IgD-negative memory B cell (primary cell): ENCODE results near the gene CDK3. TPM values are rescaled to one million over a fixed set of nuclear protein-coding genes. Genes with fewer than 3 reads are reported as not detected.

Experiments used
- H3K27ac Mint-ChIP-seq, 3 donors: one replicate each; pipeline ENCODE4 v1.8.0; 2020 to 2022; ENCODE audit warnings: mild to moderate bottlenecking in 3 of 3, mixed read lengths in 3 of 3, moderate library complexity in 1 of 3
- H3K27me3 Mint-ChIP-seq: one replicate; pipeline ENCODE4 v1.8.0; 2021; ENCODE audit warnings: mixed read lengths
- H3K36me3 Mint-ChIP-seq: one replicate; pipeline ENCODE4 v1.8.0; 2020; ENCODE audit warnings: mild to moderate bottlenecking, mixed read lengths
- H3K4me1 Mint-ChIP-seq, 3 donors: one replicate each; pipeline ENCODE4 v1.8.0; 2020 to 2022; ENCODE audit warnings: mixed read lengths in 3 of 3, mild to moderate bottlenecking in 1 of 3
- H3K4me3 Mint-ChIP-seq, 4 donors: one replicate each; pipeline ENCODE4 v1.8.0; 2020 to 2022; ENCODE audit warnings: mild to moderate bottlenecking in 4 of 4, mixed read lengths in 4 of 4, moderate library complexity in 3 of 4
- H3K9me3 Mint-ChIP-seq, 3 donors: one replicate each; pipeline ENCODE4 v1.8.0; 2020 to 2021; ENCODE audit warnings: mixed read lengths in 3 of 3, mild to moderate bottlenecking in 1 of 3
- polyA plus RNA-seq: library from polyadenylated mRNA; unstranded; fragments of 300-500 nt; fragmentation: Illumina TruSeq; gene quantifications from one replicate; pipeline ENCODE4 v1.2.3, GENCODE V29; 2021

Gene CDK3
- polyA plus RNA-seq, 1 donor from 2014 or later = 0.71 TPM

DNA sequence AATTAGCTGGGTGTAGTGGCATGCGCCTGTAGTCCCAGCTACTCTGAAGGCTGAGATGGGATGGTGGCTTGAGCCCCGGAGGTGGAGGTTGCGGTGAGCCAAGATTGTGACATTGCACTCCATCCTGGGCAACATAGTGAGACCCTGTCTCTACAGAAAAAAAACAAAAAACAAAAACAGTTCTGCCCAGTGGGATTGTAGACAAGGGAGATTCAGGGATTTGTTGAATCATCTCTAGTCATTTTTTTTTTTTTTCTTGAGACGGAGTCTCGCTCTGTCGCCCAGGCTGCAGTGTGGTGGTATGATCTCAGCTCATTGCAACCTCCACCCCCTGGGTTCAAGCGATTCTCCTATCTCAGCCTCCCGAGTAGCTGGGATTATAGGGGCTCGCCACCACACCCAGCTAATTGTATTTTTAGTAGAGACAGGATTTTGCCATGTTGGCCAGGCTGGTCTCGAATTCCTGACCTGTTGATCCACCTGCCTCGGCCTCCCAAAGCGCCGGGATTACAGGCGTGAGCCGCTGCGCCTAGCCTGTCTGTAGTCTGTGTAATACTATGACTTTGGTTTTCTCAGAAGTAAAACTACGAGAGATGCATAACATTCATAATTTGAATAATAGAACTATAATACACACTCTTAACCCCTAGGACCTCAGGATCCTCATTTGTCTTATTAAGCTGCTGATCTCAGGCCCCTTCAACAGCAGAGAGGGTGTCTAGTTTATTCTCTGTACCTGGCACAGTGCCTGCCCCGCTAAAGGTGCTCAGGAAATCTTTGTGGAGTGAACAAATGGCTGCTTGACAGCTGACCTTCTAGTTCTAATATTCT lies 20.3 kb upstream of the CDK3 start:
- peak overlapping the region; percentile 97 to 100 (median 99) for H3K4me3 Mint-ChIP-seq
- peaks cover 12 to 30% (median 22%) of the 10 kb centered on the region in 3 donors for H3K4me1 Mint-ChIP-seq

DNA sequence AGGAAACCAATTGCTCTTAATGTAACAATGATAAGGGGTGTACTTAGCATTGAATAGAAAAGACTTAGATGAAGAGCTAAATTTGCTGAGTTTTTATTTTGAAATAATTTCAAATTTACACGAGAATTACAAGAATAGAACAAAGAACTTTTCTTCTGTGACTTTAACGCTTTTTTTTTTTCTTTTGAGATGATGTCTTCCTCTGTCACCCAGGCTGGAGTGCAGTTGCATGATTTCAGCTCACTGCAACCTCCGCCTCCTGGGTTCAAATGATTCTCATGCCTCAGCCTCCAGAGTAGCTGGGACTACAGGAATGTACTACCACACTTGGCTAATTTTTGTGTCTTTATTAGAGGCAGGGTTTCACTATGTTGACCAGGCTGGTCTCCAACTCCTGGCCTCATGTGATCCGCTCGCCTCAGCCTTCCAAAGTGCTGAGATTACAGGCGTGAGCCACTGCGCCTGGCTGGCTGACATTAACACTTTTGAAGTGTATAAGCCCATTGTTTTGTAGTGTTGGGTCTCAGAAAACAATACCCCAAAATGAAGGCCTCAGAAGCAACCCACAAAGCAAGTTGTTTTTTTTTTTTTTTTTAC lies 19.5 kb upstream of the CDK3 start:
- Mint-ChIP-seq H3K4me1 (peaks cover 11 to 26% (median 18%) of the 10 kb centered on the region in 3 donors), H3K9me3 (no peaks in the 10 kb centered on the region), H3K27ac (peak overlapping the region in 2 of 3 donors; percentile 53 to 98), H3K4me3 (peak overlapping the region; percentile 97 to 100 (median 99)), H3K36me3 (peaks cover 8% of the 10 kb centered on the region), H3K27me3 (no peaks in the 10 kb centered on the region)

More for the DNA sequence above, 20.3 kb upstream of the CDK3 start:
- Mint-ChIP-seq H3K27ac (peak overlapping the region; percentile 98 to 100 (median 99)), H3K36me3 (peaks cover 8% of the 10 kb centered on the region), H3K27me3 (no peaks in the 10 kb centered on the region), H3K9me3 (no peaks in the 10 kb centered on the region)

DNA sequence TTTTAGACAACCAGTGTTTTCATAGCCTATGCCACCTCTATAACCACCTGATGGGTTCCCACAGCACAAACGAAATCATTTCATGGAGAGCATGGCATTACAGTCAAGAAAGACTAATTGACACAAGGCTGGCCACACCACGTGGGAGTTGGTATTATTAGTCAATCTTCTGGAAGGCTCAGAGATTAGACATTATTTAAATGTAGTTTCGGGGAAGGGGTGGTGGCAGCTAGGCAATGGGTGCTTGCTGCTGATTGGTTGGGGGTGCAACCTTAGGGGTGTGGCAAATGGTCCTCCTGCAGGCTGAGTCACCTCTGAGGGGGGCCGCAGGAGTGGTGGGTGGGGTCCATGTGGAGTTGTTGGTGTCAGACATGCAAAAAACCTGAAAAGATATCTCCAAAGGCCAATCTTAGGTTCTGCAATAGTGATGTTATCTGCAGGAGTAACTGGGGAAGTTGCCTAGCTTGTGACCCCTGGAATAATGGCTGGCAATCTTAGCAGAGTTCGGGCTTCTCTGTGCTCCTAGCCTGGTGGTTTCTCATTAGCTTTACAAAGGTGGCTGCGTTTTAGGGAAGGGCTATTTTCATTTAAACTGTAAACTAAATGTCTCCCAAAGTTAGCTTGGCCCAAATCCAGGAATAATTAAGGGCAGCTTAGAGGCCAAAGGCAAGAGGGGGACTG lies 17.0 kb upstream of the CDK3 start:
- Mint-ChIP-seq H3K4me1 (peaks cover 6 to 16% (median 7%) of the 10 kb centered on the region in 3 donors), H3K4me3 (peak overlapping the region in 1 of 4 donors; percentile 52), H3K27me3 (no peaks in the 10 kb centered on the region), H3K9me3 (no peaks in the 10 kb centered on the region), H3K27ac (peak overlapping the region in 1 of 3 donors; percentile 17), H3K36me3 (peaks cover 6% of the 10 kb centered on the region)

DNA sequence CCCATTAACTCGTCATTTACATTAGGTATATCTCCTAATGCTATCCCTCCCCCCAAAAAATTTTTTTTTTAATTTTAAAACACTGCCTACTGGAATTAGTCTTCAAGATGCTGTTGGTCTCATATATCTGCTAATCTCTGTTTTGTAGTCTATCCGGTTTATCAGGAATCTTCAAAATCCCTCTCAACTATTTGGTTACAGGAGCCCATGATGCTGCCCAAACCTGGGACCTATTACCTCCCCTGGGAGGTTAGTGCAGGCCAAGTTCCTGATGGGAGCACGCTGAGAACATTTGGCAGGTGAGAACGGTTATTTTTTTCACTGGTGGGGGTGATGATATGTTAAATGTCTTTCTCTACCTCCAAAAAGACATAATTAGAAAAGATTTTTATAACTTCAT lies 14.7 kb upstream of the CDK3 start:
- no peaks in the 10 kb centered on the region for H3K9me3 Mint-ChIP-seq
- no peak overlapping the region for H3K4me3 Mint-ChIP-seq
- H3K36me3 Mint-ChIP-seq = peaks cover 9% of the 10 kb centered on the region
- peaks cover 0 to 7% (median 0%) of the 10 kb centered on the region in 3 donors for H3K4me1 Mint-ChIP-seq
- H3K27me3 Mint-ChIP-seq = no peaks in the 10 kb centered on the region
- no peak overlapping the region for H3K27ac Mint-ChIP-seq

DNA sequence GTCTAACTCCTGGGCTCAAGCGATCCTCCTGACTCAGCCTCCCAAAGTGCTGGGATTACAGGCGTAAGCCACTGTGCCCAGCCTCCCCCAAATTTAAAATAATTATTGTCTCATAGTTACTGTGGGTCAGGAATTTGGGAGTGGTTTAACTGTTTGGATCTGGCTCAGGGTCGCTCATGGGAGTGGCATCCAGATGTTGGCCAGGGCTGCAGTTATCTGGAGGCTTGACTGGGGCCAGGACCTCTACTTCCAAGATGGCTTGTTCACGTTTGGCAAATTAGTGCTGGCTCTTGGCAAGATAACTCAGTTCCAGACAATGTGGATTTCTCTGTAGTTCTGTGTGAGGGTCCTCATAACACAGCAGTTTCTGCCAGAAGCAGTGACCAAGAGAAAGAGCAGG lies 13.6 kb upstream of the CDK3 start:
- peaks cover 0 to 9% (median 3%) of the 10 kb centered on the region in 3 donors for H3K4me1 Mint-ChIP-seq
- H3K9me3 Mint-ChIP-seq = no peaks in the 10 kb centered on the region
- no peaks in the 10 kb centered on the region for H3K27me3 Mint-ChIP-seq
- peak overlapping the region in 1 of 3 donors; percentile 73 for H3K27ac Mint-ChIP-seq
- peaks cover 9% of the 10 kb centered on the region for H3K36me3 Mint-ChIP-seq
- H3K4me3 Mint-ChIP-seq = no peak overlapping the region

DNA sequence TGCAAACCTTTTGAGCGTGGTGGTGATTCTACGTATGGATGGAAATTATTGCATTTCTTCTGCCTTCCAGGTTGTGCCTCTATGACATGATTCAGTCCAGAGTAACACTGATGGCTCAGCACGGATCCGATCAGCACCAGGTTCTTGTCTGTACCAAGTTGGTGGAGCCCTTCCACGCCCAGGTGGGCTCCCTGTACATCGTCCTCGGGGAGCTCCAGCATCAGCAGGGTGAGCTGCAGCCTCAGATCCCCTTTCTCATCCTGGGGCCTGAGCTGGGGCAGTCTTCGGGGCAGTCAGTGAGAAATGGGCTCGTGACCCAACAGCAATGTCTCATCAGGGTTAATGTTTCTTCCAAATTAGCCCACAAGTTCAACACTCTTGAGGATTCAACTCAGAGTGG lies 9.3 kb upstream of the CDK3 start:
- H3K9me3 Mint-ChIP-seq = no peaks in the 10 kb centered on the region
- no peak overlapping the region for H3K4me3 Mint-ChIP-seq
- peaks cover 8% of the 10 kb centered on the region for H3K36me3 Mint-ChIP-seq
- H3K27me3 Mint-ChIP-seq = no peaks in the 10 kb centered on the region
- peak overlapping the region in 1 of 3 donors; percentile 46 for H3K27ac Mint-ChIP-seq
- H3K4me1 Mint-ChIP-seq = peaks cover 0 to 8% (median 5%) of the 10 kb centered on the region in 3 donors

DNA sequence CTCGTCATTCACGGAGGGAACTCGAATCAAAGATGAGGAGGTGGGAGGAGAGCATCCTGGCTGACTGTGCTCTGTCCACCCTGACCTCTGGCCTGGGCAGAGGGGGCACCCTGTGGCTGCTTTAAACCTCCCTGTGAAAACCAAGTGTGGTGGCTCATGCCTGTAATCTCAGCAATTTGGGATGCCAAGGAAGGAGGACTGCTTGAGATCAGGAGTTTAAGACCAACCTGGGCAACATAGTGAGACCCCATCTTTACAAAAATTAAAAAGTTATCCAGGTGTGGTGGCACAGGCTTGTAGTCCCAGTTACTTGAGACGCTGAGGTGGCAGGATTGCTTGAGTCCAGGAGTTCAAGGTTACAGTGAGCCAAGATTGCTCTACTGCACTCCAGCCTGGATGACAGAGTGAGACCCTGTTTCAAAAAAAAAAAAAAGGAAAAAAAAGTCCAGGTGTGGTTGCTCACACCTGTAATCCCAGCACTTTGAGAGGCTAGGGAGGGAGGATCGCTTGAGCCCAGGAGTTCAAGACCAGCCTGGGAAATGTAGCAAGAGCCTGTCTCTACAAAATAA lies 5.8 kb upstream of the CDK3 start:
- Mint-ChIP-seq H3K4me3 (no peak overlapping the region), H3K27me3 (no peaks in the 10 kb centered on the region), H3K4me1 (peaks cover 6 to 17% (median 16%) of the 10 kb centered on the region in 3 donors), H3K36me3 (peaks cover 8% of the 10 kb centered on the region), H3K9me3 (no peaks in the 10 kb centered on the region), H3K27ac (peak overlapping the region in 2 of 3 donors; percentile 39 to 81)

DNA sequence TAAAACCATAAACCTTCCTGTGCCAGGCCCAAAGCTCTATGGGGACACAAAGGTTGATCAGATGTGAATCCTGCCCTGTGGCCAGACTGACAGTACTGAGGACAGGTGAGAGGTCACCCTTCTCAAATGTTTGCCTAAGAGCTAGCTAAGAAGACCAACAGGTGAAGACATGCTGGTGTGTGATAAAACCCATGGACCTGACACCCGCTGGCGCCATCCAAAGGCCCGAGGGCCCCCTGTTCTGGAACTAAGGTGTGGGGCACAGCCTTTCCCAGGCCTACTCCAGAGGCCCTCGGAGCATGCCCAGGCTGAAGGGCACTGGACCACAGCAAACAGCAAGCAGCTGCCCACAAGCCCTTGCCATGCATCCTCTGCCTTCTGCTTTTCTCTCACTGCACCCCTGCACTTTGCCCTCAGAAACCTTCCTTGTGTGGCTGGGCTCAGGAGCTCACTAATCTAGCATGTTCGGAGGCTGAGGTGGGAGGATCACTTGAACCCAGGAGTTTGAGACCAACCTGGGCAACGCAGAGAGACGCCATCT lies 5.2 kb upstream of the CDK3 start:
- Mint-ChIP-seq H3K9me3 (no peaks in the 10 kb centered on the region), H3K27ac (no peak overlapping the region), H3K4me1 (peaks cover 6 to 17% (median 16%) of the 10 kb centered on the region in 3 donors), H3K27me3 (no peaks in the 10 kb centered on the region), H3K4me3 (no peak overlapping the region), H3K36me3 (peaks cover 5% of the 10 kb centered on the region)

DNA sequence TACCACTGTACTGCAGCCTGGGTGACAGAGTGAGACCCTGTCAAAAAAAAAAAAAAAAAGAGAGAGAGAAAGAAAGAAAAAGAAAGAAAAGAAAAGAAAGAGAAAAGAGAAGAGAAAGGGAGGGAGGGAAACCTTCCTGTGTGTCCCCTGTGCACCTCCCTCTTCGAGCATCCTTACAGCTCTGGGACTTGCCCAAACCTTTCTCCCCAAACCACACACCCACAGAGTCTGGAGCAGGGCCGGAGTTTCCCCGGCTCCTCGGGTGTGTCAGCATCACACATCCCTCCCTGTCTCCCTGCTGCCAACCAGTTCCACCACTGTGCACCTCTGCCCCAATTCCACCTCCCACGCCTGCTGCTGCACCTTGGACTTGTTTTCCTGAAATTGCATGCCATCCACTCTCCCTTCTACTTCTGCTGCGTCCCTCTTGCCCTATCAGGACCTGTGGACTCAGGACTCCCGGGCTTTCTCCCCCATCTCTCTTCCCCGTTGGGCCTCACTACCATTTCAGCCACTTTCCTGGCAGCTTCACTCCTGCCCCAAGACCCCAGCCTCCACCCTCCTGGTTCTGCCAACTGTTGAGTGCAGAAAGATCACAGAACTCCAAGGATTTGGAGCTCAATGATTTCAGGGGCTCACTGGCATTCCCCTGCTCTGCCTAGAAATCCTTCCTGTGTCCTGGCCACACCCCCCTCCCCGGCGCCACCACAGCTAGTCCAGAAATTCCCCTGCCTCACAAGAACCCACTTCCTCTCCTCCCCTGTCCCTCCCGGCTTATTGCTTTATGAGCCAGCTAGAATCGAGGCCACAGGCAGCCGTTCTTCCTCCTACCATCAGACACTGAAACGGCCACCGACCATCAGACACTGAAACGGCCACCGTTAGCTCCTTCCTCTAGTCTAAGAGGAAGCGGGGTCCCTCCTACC lies 3.7 kb upstream of the CDK3 start:
- H3K36me3 Mint-ChIP-seq = peaks cover 5% of the 10 kb centered on the region
- peak overlapping the region; percentile 16 to 92 (median 86) for H3K27ac Mint-ChIP-seq
- peaks cover 6 to 13% (median 13%) of the 10 kb centered on the region in 3 donors for H3K4me1 Mint-ChIP-seq
- no peaks in the 10 kb centered on the region for H3K27me3 Mint-ChIP-seq
- no peaks in the 10 kb centered on the region for H3K9me3 Mint-ChIP-seq
- H3K4me3 Mint-ChIP-seq = peak overlapping the region in 3 of 4 donors; percentile 30 to 84 (median 35)

DNA sequence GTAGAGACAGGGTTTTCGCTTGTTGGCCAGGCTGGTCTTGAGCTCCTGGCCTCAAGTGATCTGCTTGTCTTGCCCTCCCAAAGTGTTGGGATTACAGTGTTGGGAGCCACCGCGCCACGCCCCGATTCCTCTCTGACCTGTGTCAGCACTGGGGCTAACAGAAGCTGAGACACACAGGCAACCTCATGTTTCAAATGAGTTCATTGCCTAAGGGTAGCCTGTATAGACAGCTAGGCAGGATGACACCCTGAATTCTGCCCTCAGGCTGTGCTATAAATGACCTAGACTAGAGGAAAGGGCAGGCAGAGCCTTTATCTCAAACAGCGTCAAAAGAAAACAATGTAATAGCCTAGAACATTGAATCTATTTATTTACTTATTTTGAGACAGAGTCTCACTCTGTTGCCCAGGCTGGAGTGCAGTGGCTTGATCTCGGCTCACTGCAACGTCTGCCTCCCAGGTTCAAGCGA lies 2.3 kb upstream of the CDK3 start:
- Mint-ChIP-seq H3K9me3 (no peaks in the 10 kb centered on the region), H3K4me1 (peaks cover 6 to 11% (median 9%) of the 10 kb centered on the region in 3 donors), H3K36me3 (peaks cover 2% of the 10 kb centered on the region), H3K4me3 (no peak overlapping the region), H3K27ac (no peak overlapping the region), H3K27me3 (no peaks in the 10 kb centered on the region)

DNA sequence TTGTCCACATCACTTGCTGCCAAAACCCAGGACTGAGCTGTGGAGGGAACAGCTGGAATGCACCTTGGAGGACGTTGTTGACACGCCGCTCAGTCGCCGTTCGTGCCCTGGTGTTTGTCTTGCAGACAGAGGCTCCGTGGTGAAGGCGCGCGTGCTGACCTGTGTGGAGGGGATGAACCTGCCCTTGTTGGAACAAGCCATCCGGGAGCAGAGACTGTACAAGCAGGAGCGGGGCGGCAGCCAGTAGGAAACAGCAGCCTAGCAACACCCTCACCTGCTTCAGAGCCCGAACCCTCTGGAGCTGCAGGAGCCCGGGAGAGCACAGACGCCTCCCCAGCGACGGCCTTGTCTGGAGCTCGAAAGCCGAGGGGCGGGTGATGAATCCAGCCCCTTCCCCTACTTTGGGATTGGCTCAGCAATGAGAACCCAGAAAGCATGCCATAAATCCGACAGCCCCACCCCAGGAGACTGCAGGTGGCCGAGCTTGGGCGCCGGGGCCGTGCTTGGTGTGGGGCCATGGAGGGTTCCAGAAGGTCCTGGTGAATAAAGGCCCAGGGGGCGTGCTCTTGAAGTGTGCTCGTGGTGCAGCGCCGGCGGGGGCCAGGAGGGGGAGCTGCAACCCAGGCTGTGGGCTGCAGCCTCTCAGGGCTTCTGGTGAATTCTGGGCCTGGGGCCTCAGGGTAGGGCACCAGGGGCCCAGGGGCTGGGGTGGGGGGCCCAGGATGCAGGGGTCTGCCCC lies 470 bp upstream of the CDK3 start:
- no peaks in the 10 kb centered on the region for H3K27me3 Mint-ChIP-seq
- no peaks in the 10 kb centered on the region for H3K9me3 Mint-ChIP-seq
- peaks cover 4% of the 10 kb centered on the region for H3K36me3 Mint-ChIP-seq
- peaks cover 6 to 11% (median 9%) of the 10 kb centered on the region in 3 donors for H3K4me1 Mint-ChIP-seq
- no peak overlapping the region for H3K27ac Mint-ChIP-seq
- no peak overlapping the region for H3K4me3 Mint-ChIP-seq

DNA sequence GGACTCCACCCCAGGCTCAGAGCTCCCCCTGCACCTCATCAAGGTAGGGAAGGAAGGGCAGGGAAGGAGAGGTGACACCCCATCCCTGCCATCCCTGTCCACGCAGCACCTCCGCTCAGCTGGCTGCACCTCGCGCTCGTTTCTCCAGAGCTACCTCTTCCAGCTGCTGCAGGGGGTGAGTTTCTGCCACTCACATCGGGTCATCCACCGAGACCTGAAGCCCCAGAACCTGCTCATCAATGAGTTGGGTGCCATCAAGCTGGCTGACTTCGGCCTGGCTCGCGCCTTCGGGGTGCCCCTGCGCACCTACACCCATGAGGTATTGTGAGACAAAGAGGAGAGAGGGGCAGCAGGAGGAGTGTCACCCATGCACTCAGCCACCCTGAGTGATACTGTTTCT lies 1.4 kb downstream of the CDK3 start:
- peaks cover 2% of the 10 kb centered on the region for H3K36me3 Mint-ChIP-seq
- peaks cover 7 to 11% (median 10%) of the 10 kb centered on the region in 3 donors for H3K4me1 Mint-ChIP-seq
- H3K9me3 Mint-ChIP-seq = no peaks in the 10 kb centered on the region
- no peaks in the 10 kb centered on the region for H3K27me3 Mint-ChIP-seq
- no peak overlapping the region for H3K27ac Mint-ChIP-seq
- H3K4me3 Mint-ChIP-seq = no peak overlapping the region

DNA sequence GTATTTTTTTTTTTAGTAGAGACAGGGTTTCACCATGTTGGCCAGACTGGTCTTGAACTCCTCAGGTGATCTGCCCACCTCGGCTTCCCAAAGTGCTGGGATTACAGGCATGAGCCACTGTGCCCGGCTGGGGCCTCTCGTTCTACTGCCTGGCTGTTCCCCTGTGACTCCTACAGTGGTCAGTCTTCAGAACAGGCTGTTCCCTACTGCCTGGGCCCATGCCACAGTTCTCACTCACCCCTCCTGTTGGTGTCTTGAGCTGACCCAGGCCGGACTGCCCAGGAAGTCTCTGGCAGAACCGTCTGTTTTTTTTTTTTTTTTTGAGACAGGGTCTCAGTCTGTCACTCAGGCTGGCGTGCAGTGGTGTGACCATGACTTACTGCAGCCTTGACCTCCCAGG lies 3.3 kb downstream of the CDK3 start:
- no peaks in the 10 kb centered on the region for H3K9me3 Mint-ChIP-seq
- peaks cover 2 to 5% (median 3%) of the 10 kb centered on the region in 3 donors for H3K4me1 Mint-ChIP-seq
- no peaks in the 10 kb centered on the region for H3K27me3 Mint-ChIP-seq
- H3K36me3 Mint-ChIP-seq = peaks cover 2% of the 10 kb centered on the region
- no peak overlapping the region for H3K4me3 Mint-ChIP-seq
- no peak overlapping the region for H3K27ac Mint-ChIP-seq
